GM18909 (cell line): Measurements from ENCODE around the gene NKX6-2.
"Not testable (repeated sequence)": the region's sequence is repeated elsewhere in the genome, so short reads cannot be mapped to it uniquely, and the experiment has no call there.

Source experiments
- ATAC-seq: cut with Tn5 transposase; IDR thresholded peaks from one replicate; pipeline ENCODE4 v1.9.1; 2021; ENCODE audit warnings: mild to moderate bottlenecking; ENCODE audit not compliant: unreplicated experiment, poor library complexity

Gene NKX6-2

DNA sequence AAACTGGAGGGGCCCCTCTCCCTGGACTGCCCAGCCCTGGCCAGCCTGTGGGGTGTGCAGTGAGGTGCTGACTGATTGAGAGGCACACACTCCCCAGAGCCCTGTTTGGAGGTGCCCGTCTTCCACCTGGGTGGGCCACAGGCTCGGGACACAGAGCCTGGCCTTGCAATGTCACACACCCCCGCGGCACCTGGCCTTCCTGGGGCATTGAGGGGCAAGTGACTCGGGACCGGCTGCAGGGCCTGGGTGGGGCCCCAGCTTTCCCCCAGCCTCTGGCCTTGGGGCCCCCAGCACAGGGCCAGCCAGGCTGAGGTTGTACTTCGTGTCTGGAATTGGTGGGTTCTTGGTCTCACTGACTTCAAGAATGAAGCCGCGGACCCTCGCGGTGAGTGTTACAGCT, 13.9 kb upstream of the NKX6-2 start:
- ATAC-seq: no peak

- ATAC-seq: no peak
Measured at GRCh38 chr10:132798876-132799275, 12.9 kb upstream of the NKX6-2 start.

DNA sequence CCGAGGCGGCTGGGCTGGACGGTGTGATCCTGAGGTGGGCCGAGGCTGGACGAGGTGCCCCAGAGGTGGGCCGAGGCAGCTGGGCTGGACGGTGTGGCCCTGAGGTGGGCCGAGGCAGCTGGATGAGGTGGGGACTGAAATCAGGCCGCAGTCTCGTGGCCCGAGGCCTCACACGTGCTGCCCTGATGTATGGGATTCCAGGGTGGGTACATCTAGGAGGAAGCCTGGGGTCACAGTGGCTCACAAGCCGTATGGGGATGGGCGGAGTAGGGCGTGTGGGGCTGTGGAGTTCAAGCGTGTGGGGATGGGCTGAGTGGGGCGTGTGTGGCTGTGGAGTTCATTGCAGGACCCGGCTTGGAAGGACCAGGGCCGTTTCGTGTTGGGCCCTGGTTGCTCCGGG, 12.5 kb upstream of the NKX6-2 start:
- no peak for ATAC-seq

DNA sequence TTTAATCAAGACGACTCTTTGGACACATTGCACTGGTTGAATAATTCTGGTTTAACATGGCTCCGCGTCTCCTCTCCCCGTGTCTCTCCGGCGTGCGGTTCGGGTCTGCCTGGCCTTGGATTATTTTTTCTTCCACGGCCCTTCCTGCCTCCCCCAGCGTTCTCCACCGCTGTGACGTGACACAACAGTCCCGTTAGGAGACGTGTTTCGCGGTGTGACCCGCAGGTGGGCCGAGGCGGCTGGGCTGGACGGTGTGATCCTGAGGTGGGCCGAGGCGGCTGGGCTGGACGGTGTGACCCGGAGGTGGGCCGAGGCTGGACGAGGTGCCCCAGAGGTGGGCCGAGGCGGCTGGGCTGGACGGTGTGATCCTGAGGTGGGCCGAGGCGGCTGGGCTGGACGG, 12.0 kb upstream of the NKX6-2 start:
- not testable (repeated sequence) for ATAC-seq

DNA sequence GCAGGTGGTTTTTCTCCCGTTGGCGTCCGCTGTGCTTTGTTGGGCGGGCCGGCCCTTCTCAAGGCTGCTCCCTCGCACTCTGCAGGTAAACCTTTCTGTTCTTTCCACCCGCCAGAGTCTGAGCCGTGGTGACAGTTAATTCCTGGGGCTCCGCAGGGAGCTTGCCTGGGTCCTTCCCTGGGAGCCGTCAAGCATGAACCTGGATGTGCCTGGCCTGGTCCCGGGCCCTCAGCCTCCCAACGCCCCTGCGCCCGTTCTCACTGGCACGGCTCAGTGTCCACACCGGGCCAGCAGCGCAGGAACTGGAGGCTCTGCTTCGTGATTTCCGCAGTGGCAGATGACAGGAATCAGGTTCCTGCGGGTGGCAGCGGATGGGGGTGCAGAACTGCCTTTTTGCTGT, 10.9 kb upstream of the NKX6-2 start:
- ATAC-seq: no peak

DNA sequence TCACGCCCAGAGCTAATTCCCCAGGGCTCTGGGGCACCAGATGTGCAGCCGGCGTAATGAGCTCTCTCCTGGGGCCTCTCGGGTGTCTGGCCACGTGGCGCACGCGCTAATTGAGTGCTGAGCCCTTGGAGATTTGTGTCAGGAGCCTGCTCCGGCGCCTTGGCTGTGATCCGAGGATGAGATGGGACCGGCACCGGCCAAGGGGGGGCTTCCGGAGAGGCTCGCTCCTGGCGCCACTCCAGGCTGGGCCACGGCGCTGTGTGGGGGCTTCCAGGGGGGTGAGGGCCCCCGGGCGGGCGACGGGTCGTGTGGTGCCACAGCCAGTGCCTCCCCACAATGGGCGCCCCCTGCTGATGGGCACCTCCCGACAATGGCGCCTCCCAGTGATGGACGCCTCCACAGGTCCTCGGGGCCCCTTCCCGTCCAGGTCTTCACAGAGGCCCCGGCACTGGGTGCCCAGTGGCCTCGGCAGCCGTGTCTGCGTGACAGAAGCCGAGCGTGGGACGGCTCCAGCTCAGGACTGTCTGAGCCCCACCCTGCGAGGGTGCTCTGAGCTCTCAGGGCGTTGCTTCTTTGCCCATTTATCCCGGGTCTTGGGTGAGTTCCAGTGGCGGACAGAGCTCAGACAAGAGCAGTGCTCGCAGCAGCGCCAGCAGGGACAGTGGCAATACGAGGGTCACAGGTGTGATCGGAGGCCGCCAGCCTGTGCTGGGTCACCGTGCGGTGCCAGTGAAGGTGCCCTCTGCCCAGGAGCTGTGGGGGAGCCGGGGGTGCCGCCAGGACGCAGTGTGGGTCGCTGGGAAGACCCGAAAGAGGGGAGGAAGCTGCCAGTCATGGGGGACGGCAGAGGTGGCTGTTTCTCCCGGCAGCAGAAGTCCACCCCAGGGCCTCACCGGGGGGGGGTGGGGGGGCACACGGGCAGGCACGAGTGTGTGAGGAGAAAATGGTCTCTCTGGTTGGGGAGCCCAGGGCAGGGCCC, 8.2 kb upstream of the NKX6-2 start:
- no peak for ATAC-seq

DNA sequence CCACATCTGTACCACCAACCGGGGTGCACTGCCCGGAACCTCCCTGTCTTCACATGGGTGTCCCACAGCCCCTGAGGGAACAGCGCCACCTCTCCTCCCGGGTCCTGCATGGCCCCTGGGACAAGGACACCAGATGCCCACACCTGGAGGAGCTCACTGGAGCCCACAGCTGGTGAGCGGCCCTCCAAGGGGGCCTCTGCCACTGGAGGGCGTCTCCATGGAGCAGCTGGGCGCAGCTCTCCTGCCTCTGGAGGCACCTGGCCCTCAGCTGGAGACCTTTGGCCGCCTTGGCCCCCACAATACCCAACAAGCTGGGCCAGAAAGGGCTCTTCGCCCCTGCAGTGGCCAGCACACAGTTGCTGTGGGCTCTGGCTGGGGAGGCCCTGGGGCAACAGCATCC, 7.3 kb upstream of the NKX6-2 start:
- no peak for ATAC-seq

DNA sequence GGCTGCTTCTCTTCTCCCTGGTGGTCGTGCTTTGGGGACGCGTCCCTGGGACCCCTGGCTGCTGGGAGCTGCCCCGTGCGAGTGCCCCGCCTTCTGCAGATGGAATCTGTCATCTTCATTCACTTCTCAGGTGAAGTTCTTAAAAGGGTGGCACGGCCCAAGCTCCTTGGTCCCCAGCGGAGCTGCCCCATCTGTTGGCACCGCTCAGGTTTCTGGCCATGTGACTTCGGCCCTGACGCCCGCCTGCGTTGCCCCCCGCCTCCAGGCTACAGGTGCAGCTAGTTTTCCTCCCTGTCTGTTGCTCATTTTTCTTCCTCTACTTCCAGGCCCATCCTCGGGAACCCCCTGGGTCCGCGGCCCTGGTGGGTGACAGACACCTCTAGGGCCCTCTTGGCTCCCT, 6.8 kb upstream of the NKX6-2 start:
- ATAC-seq: no peak

GRCh38 chr10:132792099-132792498, 6.2 kb upstream of the NKX6-2 start:
- not testable (repeated sequence) for ATAC-seq

DNA sequence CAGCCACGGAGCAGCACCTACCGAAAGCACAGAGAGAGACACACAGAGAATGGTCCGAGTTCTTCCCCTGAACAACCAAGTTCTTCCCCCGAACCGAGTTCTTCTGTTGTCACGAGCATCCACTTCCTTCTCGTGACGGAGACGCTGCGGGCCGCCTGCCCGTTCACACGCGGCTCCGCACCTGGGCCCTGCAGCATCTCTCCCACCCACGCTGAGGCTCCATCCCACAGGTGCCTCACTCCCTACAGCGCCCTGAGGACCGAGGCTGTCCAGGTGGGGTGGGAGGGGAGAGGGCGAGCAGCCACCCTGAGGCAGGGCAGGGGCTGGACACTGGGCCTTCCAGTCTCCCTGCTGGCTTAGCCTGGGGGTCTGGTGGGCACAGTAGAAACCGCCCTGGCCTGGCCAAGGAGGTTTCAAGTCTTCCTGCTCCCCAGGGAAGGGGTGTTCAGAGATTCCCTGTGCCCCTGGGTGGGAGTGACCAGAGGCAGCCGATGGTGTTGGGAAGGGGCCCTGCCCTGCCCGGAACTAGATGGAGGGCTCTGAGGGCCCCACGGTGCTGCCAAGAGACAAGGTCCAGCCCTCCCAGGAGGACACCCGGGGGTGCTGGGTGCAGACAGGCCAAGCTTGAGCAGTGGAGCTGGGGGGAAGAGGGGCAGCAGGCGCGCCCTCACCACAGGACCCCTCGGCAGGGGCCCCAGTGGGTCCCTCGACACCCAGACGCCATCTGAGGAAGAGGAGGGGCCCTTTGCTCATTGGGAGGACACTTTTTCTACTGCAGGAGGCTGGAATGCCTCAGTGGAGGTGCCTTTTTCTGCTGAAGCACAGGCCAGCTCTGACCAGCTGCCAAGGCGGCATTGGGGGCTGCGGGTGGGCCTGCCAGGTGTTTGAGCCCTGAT, 5.2 kb upstream of the NKX6-2 start:
- no peak for ATAC-seq

DNA sequence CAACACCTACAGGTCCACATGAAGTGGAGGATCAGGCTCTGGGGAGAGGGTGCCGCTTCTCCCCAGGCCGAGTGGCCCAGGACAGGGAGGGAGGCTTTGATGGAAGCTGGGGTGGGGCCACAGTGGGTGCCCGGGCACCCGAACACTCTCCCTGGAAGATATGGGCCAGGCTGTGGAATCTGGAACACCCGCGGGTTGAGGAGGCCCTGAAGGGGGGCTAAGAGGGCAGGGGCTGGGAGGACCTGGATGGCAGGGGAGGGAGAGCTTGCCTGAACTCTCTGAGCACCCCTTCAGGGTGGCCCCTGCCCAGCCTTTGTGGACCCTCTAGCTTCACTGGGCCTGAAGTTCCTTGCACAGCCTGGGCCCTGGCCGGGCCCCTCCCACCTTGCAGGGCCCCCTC, 4.5 kb upstream of the NKX6-2 start:
- no peak for ATAC-seq

DNA sequence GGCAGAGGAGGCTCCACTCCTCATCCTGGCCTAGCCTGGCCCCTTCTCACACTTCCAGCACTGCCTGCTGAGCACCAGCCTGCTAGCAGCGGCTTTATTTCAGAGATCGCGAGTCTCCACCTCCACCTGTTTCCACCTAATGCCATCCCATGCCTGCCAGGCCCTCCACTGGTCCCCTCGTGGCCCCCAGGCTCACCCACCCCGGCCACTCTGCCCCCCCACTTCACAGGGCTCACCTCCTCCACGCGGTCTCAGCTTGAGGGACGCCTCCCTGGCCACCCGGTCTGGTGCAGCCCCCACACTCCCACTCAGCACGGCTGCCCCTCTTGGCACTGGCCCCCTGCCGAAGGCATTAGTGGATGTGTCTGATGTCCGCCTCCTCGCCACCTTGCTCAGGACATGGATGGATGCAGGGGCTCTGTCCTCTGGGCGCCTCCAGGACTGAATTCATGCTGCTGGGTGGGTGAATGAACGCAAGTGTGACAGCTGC, 3.8 kb upstream of the NKX6-2 start:
- ATAC-seq: no peak

GRCh38 chr10:132788831-132789219, 2.9 kb upstream of the NKX6-2 start:
- ATAC-seq: no peak

DNA sequence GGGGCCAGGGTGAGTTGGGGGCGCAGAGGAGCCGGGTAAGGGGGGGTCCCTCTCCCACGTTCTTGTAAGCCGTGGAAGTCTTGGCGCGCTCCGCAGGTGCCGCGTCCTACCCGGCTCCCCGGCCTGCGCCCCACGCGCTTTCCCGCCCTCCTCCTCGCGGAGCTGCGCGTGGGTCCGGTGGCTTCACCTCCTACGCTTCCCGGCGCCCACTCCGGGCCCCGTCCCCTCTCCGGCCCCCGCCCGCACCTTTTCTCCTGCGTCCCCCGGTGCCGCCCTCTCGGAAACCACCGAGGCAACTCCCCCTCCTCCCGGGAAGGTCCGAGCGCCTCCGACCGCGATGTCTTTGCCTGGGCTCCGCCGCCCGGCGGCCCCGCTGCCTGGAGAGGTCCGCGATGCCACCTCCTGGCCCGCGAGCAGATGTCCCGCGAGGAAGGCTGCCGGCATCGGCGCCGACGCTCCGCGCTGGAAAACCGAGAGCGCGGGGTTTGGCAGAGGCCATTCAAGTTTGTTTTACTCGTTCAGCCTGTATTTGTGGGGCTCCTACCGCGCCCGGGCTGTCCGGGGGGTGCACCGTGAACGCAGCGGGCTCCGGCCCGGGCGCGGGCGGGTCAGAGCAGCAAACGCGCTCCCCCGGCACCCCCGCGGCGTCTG, 2.4 kb upstream of the NKX6-2 start:
- no peak for ATAC-seq

DNA sequence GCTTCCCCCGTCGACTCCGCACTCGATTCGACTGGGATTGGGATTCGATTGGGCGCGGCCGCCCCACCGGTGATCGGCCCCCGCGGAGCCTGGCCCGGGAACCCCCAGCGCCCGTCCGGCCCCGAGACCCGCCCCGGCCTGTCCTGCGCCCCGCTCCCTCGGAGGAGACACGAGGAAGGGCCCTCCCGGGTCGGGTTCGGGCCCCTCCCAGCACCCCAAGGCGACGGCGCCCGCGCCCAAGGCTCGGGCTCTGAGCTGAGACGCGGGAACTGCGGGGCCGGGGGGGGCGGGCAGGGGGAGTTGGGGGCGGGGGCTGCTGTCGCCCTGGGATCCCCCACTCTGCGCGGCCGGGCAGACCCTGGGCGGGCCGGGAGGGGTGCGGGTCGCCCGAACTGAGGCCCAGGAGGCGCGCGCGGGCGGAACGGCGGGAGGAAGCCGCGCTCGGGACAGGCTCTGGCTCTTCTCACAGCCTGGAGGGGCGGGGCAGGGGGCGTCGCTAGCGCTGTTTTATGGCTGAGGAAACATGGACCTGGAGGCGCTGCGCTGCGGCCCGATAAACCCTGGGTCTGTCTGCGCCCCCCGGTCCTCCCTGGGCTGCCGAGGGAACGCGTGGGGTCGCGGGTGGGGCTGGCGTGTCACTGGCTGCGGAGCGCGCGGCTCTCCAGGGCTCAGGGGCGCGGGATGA, 1.7 kb upstream of the NKX6-2 start:
- no peak for ATAC-seq

DNA sequence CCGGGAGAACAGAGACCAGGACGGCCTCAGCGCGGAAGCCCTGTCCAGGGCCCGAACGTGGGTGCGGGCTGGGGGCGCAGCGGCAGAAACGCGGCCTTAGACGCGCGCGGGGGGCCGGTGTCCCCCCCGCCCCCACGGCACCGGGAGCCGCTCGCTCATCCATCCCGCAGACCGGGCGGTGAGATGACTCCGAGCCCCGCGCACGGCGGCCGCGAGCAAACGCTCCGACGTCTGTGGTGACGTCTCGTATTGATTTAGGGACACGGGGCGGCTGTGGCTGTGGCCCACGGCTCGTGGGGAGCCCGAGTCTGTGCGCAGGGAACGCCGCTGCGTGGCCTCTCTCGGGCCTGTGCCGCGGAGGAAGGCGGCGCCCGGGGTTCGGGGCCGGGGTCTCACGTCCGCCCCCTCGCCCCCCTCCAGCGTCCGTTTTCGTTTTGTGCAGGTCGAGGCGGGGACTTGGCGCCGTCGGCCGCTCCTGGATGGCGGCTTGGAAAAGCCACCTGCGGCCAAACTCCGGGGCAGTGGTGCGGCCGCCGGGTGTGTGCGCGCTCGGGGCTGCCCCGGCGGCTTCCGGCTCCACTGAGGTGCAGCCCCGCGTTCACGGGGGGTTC, 1.0 kb upstream of the NKX6-2 start:
- ATAC-seq: no peak

- no peak for ATAC-seq
Measured at GRCh38 chr10:132786476-132786883, 533 bp upstream of the NKX6-2 start.

- no peak for ATAC-seq
Measured at GRCh38 chr10:132784866-132785722, 853 bp downstream of the NKX6-2 start.
